ENCODE results near the gene CLCN1.

The CLCN1 gene

DNA sequence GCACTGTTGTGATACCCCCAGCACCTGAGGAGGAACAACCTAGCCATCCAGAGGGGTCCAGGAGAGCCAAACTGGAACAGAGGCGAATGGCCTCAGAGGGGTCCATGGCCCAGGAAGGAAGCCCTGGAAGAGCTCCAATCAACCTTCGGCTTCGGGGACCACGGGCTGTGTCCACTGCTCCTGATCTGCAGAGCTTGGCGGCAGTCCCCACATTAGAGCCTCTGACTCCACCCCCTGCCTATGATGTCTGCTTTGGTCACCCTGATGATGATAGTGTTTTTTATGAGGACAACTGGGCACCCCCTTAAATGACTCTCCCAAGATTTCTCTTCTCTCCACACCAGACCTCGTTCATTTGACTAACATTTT lies 29.4 kb upstream of the CLCN1 start:
- no peak for DNase-seq
- peaks cover 20% of the 10 kb centered on the region for H4K20me1 ChIP-seq (ENCODE audit: insufficient read depth, low read length)
- H2AFZ ChIP-seq (ENCODE audit: low read depth, low read length): no peak overlapping the region
- ATAC-seq (ENCODE audit: insufficient read depth, low read depth): no peak
- no peak overlapping the region for H3K9ac ChIP-seq (ENCODE audit: low read depth, low read length)
- peaks cover 23% of the 10 kb centered on the region for H3K36me3 ChIP-seq (ENCODE audit: insufficient read depth, low read length)
- no peak overlapping the region for H3K4me3 ChIP-seq (ENCODE audit: low read depth in 1 of 2, low read length in 2 of 2)
- H3K9me3 ChIP-seq (ENCODE audit: insufficient read depth, low read length, severe bottlenecking): no peaks in the 10 kb centered on the region
- H3K4me2 ChIP-seq (ENCODE audit: insufficient read depth, low read length): no peak overlapping the region
- TF ChIP-seq EZH2 (IDR thresholded peaks at IDR 0.05; ENCODE audit: borderline replicate concordance, low read depth, low read length, severe bottlenecking) (no peak), CTCF (IDR thresholded peaks at IDR 0.05; ENCODE audit: borderline replicate concordance, extremely low read depth, low read length, poor library complexity, severe bottlenecking) (no peak)
- no peaks in the 10 kb centered on the region for H3K27me3 ChIP-seq (ENCODE audit: insufficient read depth, low read length, poor library complexity)
- peaks cover 43% of the 10 kb centered on the region for H3K4me1 ChIP-seq (ENCODE audit: insufficient read depth, low read length)
- peaks cover 40% of the 10 kb centered on the region for H3K79me2 ChIP-seq (ENCODE audit: insufficient read depth, low read length)
- H3K27ac ChIP-seq (ENCODE audit: low read length): no peak overlapping the region

DNA sequence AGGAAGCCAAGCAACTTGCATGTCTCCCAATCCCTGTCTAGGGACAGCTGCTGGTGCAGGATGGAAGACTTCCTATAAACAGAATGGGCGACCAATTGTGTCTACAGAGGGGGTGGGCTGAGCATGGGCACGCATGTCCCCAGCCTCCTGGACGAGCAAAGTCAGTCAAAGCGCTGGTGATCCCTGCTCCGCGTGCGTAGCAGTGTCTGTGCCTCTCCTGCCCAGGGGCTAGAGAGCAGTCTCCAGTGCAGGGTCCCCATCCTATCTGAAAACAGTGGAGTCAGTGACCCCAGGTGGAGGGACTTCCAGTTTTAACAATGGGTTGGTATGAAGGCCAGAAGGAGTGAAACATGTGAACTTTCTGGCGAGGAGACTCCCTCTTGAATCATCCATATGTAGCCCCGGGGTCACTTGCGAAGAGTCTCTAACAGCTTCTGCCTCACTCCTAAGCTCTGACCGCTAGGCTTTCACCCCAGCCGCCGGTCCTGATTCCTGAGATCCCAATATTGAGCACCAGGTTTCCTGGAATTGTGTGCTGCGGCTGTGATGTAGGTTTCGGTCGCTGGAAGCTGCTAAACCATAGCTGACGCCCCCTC lies 28.5 kb upstream of the CLCN1 start:
- no peak for TF ChIP-seq EZH2 (IDR thresholded peaks at IDR 0.05; ENCODE audit: borderline replicate concordance, low read depth, low read length, severe bottlenecking)
- TF ChIP-seq CTCF (IDR thresholded peaks at IDR 0.05; ENCODE audit: borderline replicate concordance, extremely low read depth, low read length, poor library complexity, severe bottlenecking): no peak
- Histone ChIP-seq H3K4me2 (ENCODE audit: insufficient read depth, low read length) (peak overlapping the region; percentile 57), H3K9ac (ENCODE audit: low read depth, low read length) (peak overlapping the region; percentile 50), H4K20me1 (ENCODE audit: insufficient read depth, low read length) (peaks cover 27% of the 10 kb centered on the region), H3K27me3 (ENCODE audit: insufficient read depth, low read length, poor library complexity) (no peaks in the 10 kb centered on the region), H2AFZ (ENCODE audit: low read depth, low read length) (peak overlapping the region; percentile 89), H3K9me3 (ENCODE audit: insufficient read depth, low read length, severe bottlenecking) (no peaks in the 10 kb centered on the region), H3K4me1 (ENCODE audit: insufficient read depth, low read length) (peaks cover 47% of the 10 kb centered on the region), H3K27ac (ENCODE audit: low read length) (peak overlapping the region; percentile 85), H3K79me2 (ENCODE audit: insufficient read depth, low read length) (peaks cover 49% of the 10 kb centered on the region), H3K36me3 (ENCODE audit: insufficient read depth, low read length) (peaks cover 31% of the 10 kb centered on the region), H3K4me3 (ENCODE audit: low read depth in 1 of 2, low read length in 2 of 2) (peak overlapping the region in 1 of 2 experiments; percentile 48; a peak in 2 of 4 replicates)
- ATAC-seq (ENCODE audit: insufficient read depth, low read depth) (no peak), DNase-seq (no peak)

DNA sequence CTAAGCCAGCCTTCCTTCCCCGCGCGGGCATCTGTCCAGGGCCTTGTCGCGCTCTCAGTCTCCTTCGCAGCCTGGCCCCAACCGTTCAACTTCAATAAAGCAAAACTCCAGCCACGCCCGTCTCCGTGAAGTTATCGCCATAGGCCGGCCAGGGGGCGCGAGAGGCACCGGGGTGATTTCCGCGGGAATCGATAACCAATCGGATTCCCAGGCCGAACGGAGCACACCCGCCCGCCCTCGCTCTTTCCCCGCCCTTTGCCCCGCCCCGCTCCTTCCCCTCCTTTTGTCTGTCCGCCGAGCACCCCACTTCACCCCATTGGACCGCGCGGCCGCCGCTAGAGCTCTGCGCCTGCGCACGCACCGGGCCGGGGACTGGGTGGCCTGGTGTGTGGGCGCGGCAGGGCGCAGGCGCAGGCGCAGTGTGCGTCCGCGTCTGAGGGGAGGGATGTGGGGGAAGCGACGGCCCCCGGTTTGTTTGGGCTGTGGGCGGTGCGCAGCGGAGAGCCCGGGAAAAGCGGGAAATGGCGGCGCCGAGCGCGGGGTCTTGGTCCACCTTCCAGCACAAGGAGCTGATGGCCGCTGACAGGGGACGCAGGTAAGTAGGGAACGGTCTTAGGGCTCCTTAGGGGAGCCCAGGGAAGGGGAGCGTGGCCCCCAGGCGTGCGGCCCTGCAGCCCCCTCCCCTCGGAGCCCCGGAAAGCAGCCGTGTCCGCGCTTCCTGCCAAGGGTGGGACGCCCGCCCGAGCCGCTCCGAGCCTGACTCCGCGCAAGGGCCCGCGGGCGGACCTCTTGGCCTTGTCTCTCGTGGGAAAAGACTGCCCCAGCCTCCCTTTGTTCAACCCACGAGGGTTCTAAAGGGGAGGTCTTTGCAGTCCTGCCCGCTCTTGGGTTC lies 27.7 kb upstream of the CLCN1 start, which contains the start of gene CASP2:
CASP2 (plus strand) TSS at position 417 of the 892 bp plus-strand sequence; CDS start at position 522, 105 bp downstream.
- no peaks in the 10 kb centered on the region for H3K27me3 ChIP-seq (ENCODE audit: insufficient read depth, low read length, poor library complexity)
- TF ChIP-seq CTCF (IDR thresholded peaks at IDR 0.05; ENCODE audit: borderline replicate concordance, extremely low read depth, low read length, poor library complexity, severe bottlenecking): peak; percentile 45
- TF ChIP-seq EZH2 (IDR thresholded peaks at IDR 0.05; ENCODE audit: borderline replicate concordance, low read depth, low read length, severe bottlenecking): no peak
- peak within 1 kb of the TSS; percentile 89 for H2AFZ ChIP-seq (ENCODE audit: low read depth, low read length)
- peaks cover 48% of the 10 kb centered on the region for H3K4me1 ChIP-seq (ENCODE audit: insufficient read depth, low read length)
- ATAC-seq (ENCODE audit: insufficient read depth, low read depth): peak; percentile 89
- H3K27ac ChIP-seq (ENCODE audit: low read length): peak within 1 kb of the TSS; percentile 92
- peaks cover 56% of the 10 kb centered on the region for H3K79me2 ChIP-seq (ENCODE audit: insufficient read depth, low read length)
- peak within 1 kb of the TSS; percentile 77 for H3K4me2 ChIP-seq (ENCODE audit: insufficient read depth, low read length)
- H3K9ac ChIP-seq (ENCODE audit: low read depth, low read length): peak within 1 kb of the TSS; percentile 78
- peaks cover 32% of the 10 kb centered on the region for H4K20me1 ChIP-seq (ENCODE audit: insufficient read depth, low read length)
- H3K36me3 ChIP-seq (ENCODE audit: insufficient read depth, low read length): peaks cover 37% of the 10 kb centered on the region
- H3K9me3 ChIP-seq (ENCODE audit: insufficient read depth, low read length, severe bottlenecking): no peaks in the 10 kb centered on the region
- peak within 1 kb of the TSS; percentile 67 to 87 for H3K4me3 ChIP-seq (ENCODE audit: low read depth in 1 of 2, low read length in 2 of 2)
- DNase-seq: peak; percentile 98
